Heart left ventricle (tissue), 16 donors: ENCODE measurements around the gene CHMP3. TPM values are rescaled to one million over a fixed set of nuclear protein-coding genes. Genes with fewer than 3 reads are reported as not detected.
"Not testable (repeated sequence)": the region's sequence is repeated elsewhere in the genome, so short reads cannot be mapped to it uniquely, and the experiment has no call there.

Source experiments
- ATAC-seq, 4 donors: fragments of 200-7000 bp; cut with Tn5 transposase; one replicate each; pipeline ENCODE4 v1.9.1; 2020 to 2022; ENCODE audit warnings: moderate library complexity in 4 of 4, mild to moderate bottlenecking in 3 of 4, moderate number of reproducible peaks in 1 of 4
- DNase-seq, 5 donors: peaks; one replicate each; pipeline ENCODE4 v3.0.0-alpha.2; 2020
- H3K27ac ChIP-seq, 12 donors: fragments of 200-600 bp; sonication (generic) in 4 of 12; one replicate each; pipeline versions ENCODE4 v1.5.0 to v1.8.0; 2016 to 2022; ENCODE audit warnings: mild to moderate bottlenecking in 2 of 12
- H3K27me3 ChIP-seq, 9 donors: fragments of 200-600 bp; sonication (generic) in 2 of 9; one replicate each; pipeline versions ENCODE4 v1.5.1 to v1.8.0; 2016 to 2022; ENCODE audit warnings: mild to moderate bottlenecking in 3 of 9
- H3K36me3 ChIP-seq, 9 donors: fragments of 200-600 bp; sonication (generic) in 2 of 9; one replicate each; pipeline versions ENCODE4 v1.5.0 to v1.8.0; 2018 to 2022; ENCODE audit warnings: mild to moderate bottlenecking in 2 of 9
- H3K4me1 ChIP-seq, 12 donors: fragments of 200-600 bp; sonication (generic) in 4 of 12; one replicate each; pipeline versions ENCODE4 v1.5.0 to v1.8.0; 2016 to 2022; ENCODE audit warnings: mild to moderate bottlenecking in 3 of 12
- H3K4me3 ChIP-seq, 12 donors: fragments of 200-600 bp; sonication (generic) in 4 of 12; one replicate each; pipeline versions ENCODE4 v1.5.0 to v1.8.0; 2017 to 2022; ENCODE audit warnings: mild to moderate bottlenecking in 9 of 12, moderate library complexity in 4 of 12
- H3K9me3 ChIP-seq, 12 donors: fragments of 200-600 bp; sonication (generic) in 4 of 12; one replicate each; pipeline versions ENCODE4 v1.5.0 to v1.8.0; 2016 to 2022; ENCODE audit warnings: mild to moderate bottlenecking in 1 of 12
- POLR2A ChIP-seq, 2 donors: fragments of 450-650 bp; IDR thresholded peaks; one replicate each; pipeline ENCODE4 v1.6.1; 2017; ENCODE audit warnings: antibody characterized with exemption in 2 of 2, mild to moderate bottlenecking in 2 of 2, moderate library complexity in 2 of 2
- WGBS, 4 donors: extraction: QIAGEN DNeasy Blood & Tissue Kit in 2 of 4; methylation state at CpG; one replicate each; pipeline versions ENCODE4 v1.1.5 to v1.1.7; 2013 to 2018; 5-methylcytosine and 5-hydroxymethylcytosine counted together
- intact Hi-C, 10 donors: fragments of 100-400 bp; cut with DNase I; formaldehyde crosslinking; loops; one replicate each; pipeline versions ENCODE4 v1.11.1 to v1.14.2; 2022
- polyA plus RNA-seq, 2 donors: library from polyadenylated mRNA; stranded (reverse); fragments of 200-250 nt; gene quantifications; one replicate each; pipeline ENCODE4 v1.2.3, GENCODE V29; 2013
- total RNA-seq, 9 donors: library from RNA; depleted of rRNA in 2 of 9; stranded (reverse); fragments of >200 nt in 2 of 9; fragmentation: NEBNext Ultra II Directional in 3 of 9; extraction: Animal tissue kit (Norgen Biotek cat#: 25700) in 3 of 9; gene quantifications; one replicate each; pipeline versions ENCODE4 v1.1.0 to v1.2.4, GENCODE V29; 2016 to 2023
- TF ChIP-seq, protein P1 (sequence below), 12 donors: fragments of 200-600 bp; sonication (generic) in 4 of 12; IDR thresholded peaks; one replicate each; pipeline versions ENCODE4 v1.5.0 to v1.8.0; 2018 to 2022; ENCODE audit warnings: antibody characterized with exemption in 12 of 12, mild to moderate bottlenecking in 5 of 12
- donor health status: ischemic (EF 13 %, LVEDD 7.1; RV severe dilation, severe dysfunction).
- donor health status: healthy with polysubstance abuse.
- donor health status: DM: no; HTN: yes; CAD: no.
- donor health status: DM: no; HTN: no; CAD: no.
- donor health status: ischemic (EF 25% LVEDD 6.9; RV normal size, moderate dysfunction).
- donor health status: ischemic (EF 25% LVEDD 5.7; RV mildly dilated, moderate dysfunction).
- donor health status: healthy.
- donor health status: DM: yes; HTN: yes; CAD: no.
- donor health status: ischemic (EF 35%, LVEDD 5.7; RV mildly dilated, moderate dysfunction).
- donor health status: nonischemic (EF 11% LVEDD 7.7; RV severe dilation, severe dysfunction).
- donor health status: DM: yes; HTN: yes; CAD: no.
- donor health status: PGD.
- donor health status: ischemic (EF 29% LVEDD 5.4; RV normal size, mild dysfunction).
- donor health status: nonischemic (EF 23%, LVEDD 6.1; RV moderate dilation, normal function).

Gene CHMP3
- total and polyA plus RNA-seq, 11 donors = 50.0 to 178 (median 144) TPM

DNA sequence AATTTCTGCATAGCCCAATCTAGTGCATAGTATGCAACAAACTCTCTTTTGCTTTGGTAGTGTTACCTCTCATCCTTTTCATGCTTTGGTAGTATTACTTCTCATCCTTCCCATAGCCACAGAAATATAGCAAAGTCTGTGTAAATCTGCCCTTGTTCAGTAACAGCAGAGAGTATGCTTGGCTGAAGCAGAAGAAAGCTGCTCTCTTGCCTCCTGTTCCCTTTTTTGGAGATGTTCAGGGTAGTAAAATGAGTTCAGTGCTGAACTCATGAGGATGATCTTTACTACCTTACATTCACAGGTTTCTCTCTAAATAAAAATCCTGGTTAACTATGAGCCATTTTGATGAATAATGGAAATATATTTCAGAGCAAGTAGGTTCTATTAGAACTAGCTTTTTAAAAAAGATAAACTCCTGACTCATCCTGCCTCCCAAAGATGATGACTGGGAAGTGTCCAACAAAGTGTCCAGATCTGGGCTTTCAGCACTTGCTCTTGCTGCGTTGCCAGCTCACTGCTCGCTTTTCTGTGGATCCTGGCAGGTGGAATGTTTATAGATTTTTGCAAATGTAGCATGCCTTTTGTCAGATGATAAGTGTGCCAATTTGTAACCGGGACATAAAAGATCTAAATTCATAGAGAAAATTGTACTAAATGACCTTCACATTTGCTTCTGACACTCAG, 29.4 kb upstream of the CHMP3 start:
- 28 to 43% (median 32%) methylated on average over 3 of the region's 3 CpGs for WGBS, 4 donors
- Histone ChIP-seq H3K27ac (peak overlapping the region in 9 of 12 donors; percentile 14 to 79 (median 51)), H3K27me3 (no peaks in the 10 kb centered on the region), H3K36me3 (no peaks in the 10 kb centered on the region), H3K4me1 (peaks cover 0 to 32% (median 2%) of the 10 kb centered on the region in 12 donors), H3K4me3 (no peak overlapping the region), H3K9me3 (peaks cover 0 to 2% (median 0%) of the 10 kb centered on the region in 12 donors)
- ATAC-seq (peak in 1 of 4 donors; percentile 52), DNase-seq (peak in 1 of 5 donors; percentile 21)
- TF ChIP-seq, protein P1, sequence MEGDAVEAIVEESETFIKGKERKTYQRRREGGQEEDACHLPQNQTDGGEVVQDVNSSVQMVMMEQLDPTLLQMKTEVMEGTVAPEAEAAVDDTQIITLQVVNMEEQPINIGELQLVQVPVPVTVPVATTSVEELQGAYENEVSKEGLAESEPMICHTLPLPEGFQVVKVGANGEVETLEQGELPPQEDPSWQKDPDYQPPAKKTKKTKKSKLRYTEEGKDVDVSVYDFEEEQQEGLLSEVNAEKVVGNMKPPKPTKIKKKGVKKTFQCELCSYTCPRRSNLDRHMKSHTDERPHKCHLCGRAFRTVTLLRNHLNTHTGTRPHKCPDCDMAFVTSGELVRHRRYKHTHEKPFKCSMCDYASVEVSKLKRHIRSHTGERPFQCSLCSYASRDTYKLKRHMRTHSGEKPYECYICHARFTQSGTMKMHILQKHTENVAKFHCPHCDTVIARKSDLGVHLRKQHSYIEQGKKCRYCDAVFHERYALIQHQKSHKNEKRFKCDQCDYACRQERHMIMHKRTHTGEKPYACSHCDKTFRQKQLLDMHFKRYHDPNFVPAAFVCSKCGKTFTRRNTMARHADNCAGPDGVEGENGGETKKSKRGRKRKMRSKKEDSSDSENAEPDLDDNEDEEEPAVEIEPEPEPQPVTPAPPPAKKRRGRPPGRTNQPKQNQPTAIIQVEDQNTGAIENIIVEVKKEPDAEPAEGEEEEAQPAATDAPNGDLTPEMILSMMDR (IDR thresholded peaks at IDR 0.05) = no peak
- TF ChIP-seq POLR2A (IDR thresholded peaks at IDR 0.05) = no peak
- intact Hi-C loops = no loop called here

- H3K27ac ChIP-seq, H3K36me3 ChIP-seq, intact Hi-C loops, H3K27me3 ChIP-seq, DNase-seq, H3K9me3 ChIP-seq, H3K4me3 ChIP-seq, ATAC-seq: not testable (repeated sequence)
- peaks cover 0 to 15% (median under 1%) of the 10 kb centered on the region in 12 donors for H3K4me1 ChIP-seq
- 91 to 97% (median 97%) methylated on average over 5 of the region's 5 CpGs for WGBS, 4 donors
These were observed 26.5 kb upstream of the CHMP3 start for GRCh38 chr2:86589701-86590100.

DNA sequence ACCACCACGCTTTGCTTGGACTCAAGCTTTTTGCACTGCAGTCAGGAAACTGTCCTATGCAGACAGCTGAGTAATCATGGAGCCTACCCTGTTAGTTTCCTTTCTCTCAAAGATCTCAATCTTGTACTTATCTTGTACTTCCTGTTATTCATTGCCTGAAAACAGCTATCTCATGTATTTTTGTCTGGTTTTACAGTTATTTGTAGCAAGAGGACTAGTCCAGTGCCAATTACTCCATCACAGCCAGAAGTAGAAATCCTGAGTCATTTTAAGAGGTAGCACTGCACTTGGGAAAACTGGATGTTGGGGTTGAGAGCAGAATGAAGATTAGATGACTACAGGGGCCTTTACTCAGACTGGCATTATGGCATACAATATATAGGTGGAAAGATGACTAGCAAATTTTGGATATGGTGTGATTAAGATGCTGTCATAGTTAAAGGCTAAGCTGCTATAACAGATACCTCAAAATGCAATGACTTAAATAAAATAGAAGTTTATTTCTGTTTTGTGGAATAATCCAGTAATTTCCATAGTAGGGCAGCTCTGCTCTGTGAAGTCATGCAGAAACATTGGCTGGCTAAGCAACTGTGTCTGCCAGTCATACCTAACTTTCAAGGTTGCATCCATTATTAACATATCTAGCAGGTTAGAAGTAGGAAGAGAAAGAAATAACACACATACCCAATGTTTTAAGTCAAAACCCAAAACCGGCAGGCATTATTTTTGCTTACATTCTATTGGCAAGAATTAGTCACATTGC, 21.1 kb upstream of the CHMP3 start:
- Histone ChIP-seq H3K9me3 (peaks cover 0 to 6% (median 0%) of the 10 kb centered on the region in 12 donors), H3K4me1 (peaks cover 0 to 15% (median 8%) of the 10 kb centered on the region in 12 donors), H3K36me3 (no peaks in the 10 kb centered on the region), H3K27me3 (no peaks in the 10 kb centered on the region), H3K4me3 (no peak overlapping the region), H3K27ac (peak overlapping the region in 3 of 12 donors; percentile 8 to 78 (median 16))
- DNase-seq = no peak
- 68 to 71% (median 70%) methylated on average over 2 of the region's 2 CpGs for WGBS, 4 donors
- intact Hi-C loops = no loop called here
- TF ChIP-seq, protein P1 (IDR thresholded peaks at IDR 0.05) = no peak
- no peak for TF ChIP-seq POLR2A (IDR thresholded peaks at IDR 0.05)
- peak; percentile 15 to 83 (median 74) for ATAC-seq

GRCh38 chr2:86580560-86580959, 17.3 kb upstream of the CHMP3 start:
- ATAC-seq = no peak
- peaks cover 0 to 17% (median 0%) of the 10 kb centered on the region in 12 donors for H3K9me3 ChIP-seq
- no peaks in the 10 kb centered on the region for H3K36me3 ChIP-seq
- no peaks in the 10 kb centered on the region for H3K27me3 ChIP-seq
- no peak for DNase-seq
- TF ChIP-seq, protein P1 (IDR thresholded peaks at IDR 0.05) = no peak
- TF ChIP-seq POLR2A (IDR thresholded peaks at IDR 0.05) = no peak
- H3K4me1 ChIP-seq = peaks cover 0 to 15% (median 8%) of the 10 kb centered on the region in 12 donors
- H3K4me3 ChIP-seq = no peak overlapping the region
- intact Hi-C loops = no loop called here
- no peak overlapping the region for H3K27ac ChIP-seq
